ENCODE measurements around the gene KCTD19.

Gene KCTD19

GRCh38 chr16:67291461-67291860 is 35.1 kb downstream of the KCTD19 start:
- Histone ChIP-seq H3K9ac (ENCODE audit: low read length) (no peak overlapping the region), H3K4me3 (ENCODE audit: low read length) (no peak overlapping the region), H3K27me3 (ENCODE audit: control insufficient read depth, insufficient read depth, low read length) (no peaks in the 10 kb centered on the region), H3K36me3 (ENCODE audit: control insufficient read depth, insufficient read depth, low read length) (no peaks in the 10 kb centered on the region), H3K4me1 (ENCODE audit: control insufficient read depth, insufficient read depth, low read length) (no peaks in the 10 kb centered on the region), H3K27ac (ENCODE audit: low read depth, low read length) (no peak overlapping the region)

GRCh38 chr16:67287960-67288359 is 38.6 kb downstream of the KCTD19 start:
- no peaks in the 10 kb centered on the region for H3K36me3 ChIP-seq (ENCODE audit: control insufficient read depth, insufficient read depth, low read length)
- H3K9ac ChIP-seq (ENCODE audit: low read length) = no peak overlapping the region
- no peaks in the 10 kb centered on the region for H3K27me3 ChIP-seq (ENCODE audit: control insufficient read depth, insufficient read depth, low read length)
- no peaks in the 10 kb centered on the region for H3K4me1 ChIP-seq (ENCODE audit: control insufficient read depth, insufficient read depth, low read length)
- H3K27ac ChIP-seq (ENCODE audit: low read depth, low read length) = no peak overlapping the region
- H3K4me3 ChIP-seq (ENCODE audit: low read length) = no peak overlapping the region

GRCh38 chr16:67286441-67287235 is 39.9 kb downstream of the KCTD19 start:
- Histone ChIP-seq H3K9ac (ENCODE audit: low read length) (no peak overlapping the region), H3K36me3 (ENCODE audit: control insufficient read depth, insufficient read depth, low read length) (no peaks in the 10 kb centered on the region), H3K27me3 (ENCODE audit: control insufficient read depth, insufficient read depth, low read length) (no peaks in the 10 kb centered on the region), H3K27ac (ENCODE audit: low read depth, low read length) (no peak overlapping the region), H3K4me3 (ENCODE audit: low read length) (no peak overlapping the region), H3K4me1 (ENCODE audit: control insufficient read depth, insufficient read depth, low read length) (no peaks in the 10 kb centered on the region)

- Histone ChIP-seq H3K4me3 (ENCODE audit: low read length) (no peak overlapping the region), H3K4me1 (ENCODE audit: control insufficient read depth, insufficient read depth, low read length) (no peaks in the 10 kb centered on the region), H3K27me3 (ENCODE audit: control insufficient read depth, insufficient read depth, low read length) (no peaks in the 10 kb centered on the region), H3K36me3 (ENCODE audit: control insufficient read depth, insufficient read depth, low read length) (no peaks in the 10 kb centered on the region), H3K27ac (ENCODE audit: low read depth, low read length) (no peak overlapping the region), H3K9ac (ENCODE audit: low read length) (no peak overlapping the region)
These were observed 41.6 kb downstream of the KCTD19 start for GRCh38 chr16:67284699-67285646.

- H3K4me1 ChIP-seq (ENCODE audit: control insufficient read depth, insufficient read depth, low read length) = no peaks in the 10 kb centered on the region
- H3K27ac ChIP-seq (ENCODE audit: low read depth, low read length) = no peak overlapping the region
- H3K9ac ChIP-seq (ENCODE audit: low read length) = no peak overlapping the region
- H3K27me3 ChIP-seq (ENCODE audit: control insufficient read depth, insufficient read depth, low read length) = no peaks in the 10 kb centered on the region
- H3K4me3 ChIP-seq (ENCODE audit: low read length) = no peak overlapping the region
- H3K36me3 ChIP-seq (ENCODE audit: control insufficient read depth, insufficient read depth, low read length) = no peaks in the 10 kb centered on the region
These were observed 42.5 kb downstream of the KCTD19 start for GRCh38 chr16:67283826-67284555.

- Histone ChIP-seq H3K27ac (ENCODE audit: low read depth, low read length) (no peak overlapping the region), H3K4me3 (ENCODE audit: low read length) (no peak overlapping the region), H3K27me3 (ENCODE audit: control insufficient read depth, insufficient read depth, low read length) (no peaks in the 10 kb centered on the region), H3K9ac (ENCODE audit: low read length) (no peak overlapping the region), H3K36me3 (ENCODE audit: control insufficient read depth, insufficient read depth, low read length) (no peaks in the 10 kb centered on the region), H3K4me1 (ENCODE audit: control insufficient read depth, insufficient read depth, low read length) (no peaks in the 10 kb centered on the region)
These were observed 43.3 kb downstream of the KCTD19 start for GRCh38 chr16:67283039-67283825.

GRCh38 chr16:67282447-67282805 is 44.1 kb downstream of the KCTD19 start:
- no peaks in the 10 kb centered on the region for H3K27me3 ChIP-seq (ENCODE audit: control insufficient read depth, insufficient read depth, low read length)
- H3K4me3 ChIP-seq (ENCODE audit: low read length) = no peak overlapping the region
- H3K9ac ChIP-seq (ENCODE audit: low read length) = no peak overlapping the region
- H3K4me1 ChIP-seq (ENCODE audit: control insufficient read depth, insufficient read depth, low read length) = no peaks in the 10 kb centered on the region
- H3K36me3 ChIP-seq (ENCODE audit: control insufficient read depth, insufficient read depth, low read length) = no peaks in the 10 kb centered on the region
- no peak overlapping the region for H3K27ac ChIP-seq (ENCODE audit: low read depth, low read length)

GRCh38 chr16:67281536-67282446 is 44.8 kb downstream of the KCTD19 start:
- Histone ChIP-seq H3K4me1 (ENCODE audit: control insufficient read depth, insufficient read depth, low read length) (no peaks in the 10 kb centered on the region), H3K36me3 (ENCODE audit: control insufficient read depth, insufficient read depth, low read length) (no peaks in the 10 kb centered on the region), H3K4me3 (ENCODE audit: low read length) (no peak overlapping the region), H3K27ac (ENCODE audit: low read depth, low read length) (no peak overlapping the region), H3K27me3 (ENCODE audit: control insufficient read depth, insufficient read depth, low read length) (no peaks in the 10 kb centered on the region), H3K9ac (ENCODE audit: low read length) (no peak overlapping the region)

GRCh38 chr16:67280090-67281015 is 46.2 kb downstream of the KCTD19 start:
- Histone ChIP-seq H3K36me3 (ENCODE audit: control insufficient read depth, insufficient read depth, low read length) (no peaks in the 10 kb centered on the region), H3K27me3 (ENCODE audit: control insufficient read depth, insufficient read depth, low read length) (no peaks in the 10 kb centered on the region), H3K27ac (ENCODE audit: low read depth, low read length) (no peak overlapping the region), H3K9ac (ENCODE audit: low read length) (no peak overlapping the region), H3K4me1 (ENCODE audit: control insufficient read depth, insufficient read depth, low read length) (no peaks in the 10 kb centered on the region), H3K4me3 (ENCODE audit: low read length) (peak overlapping the region; percentile 11)

GRCh38 chr16:67279296-67280089 is 47.0 kb downstream of the KCTD19 start, which contains the start of gene PLEKHG4:
Gene PLEKHG4, plus strand, starts transcription at chr16:67279532. Its CDS starts 513 bp downstream, at chr16:67280045.
- Histone ChIP-seq H3K4me1 (ENCODE audit: control insufficient read depth, insufficient read depth, low read length) (no peaks in the 10 kb centered on the region), H3K4me3 (ENCODE audit: low read length) (peak within 1 kb of the TSS; percentile 76), H3K27ac (ENCODE audit: low read depth, low read length) (no peak within 1 kb of the TSS), H3K9ac (ENCODE audit: low read length) (peak within 1 kb of the TSS; percentile 68), H3K27me3 (ENCODE audit: control insufficient read depth, insufficient read depth, low read length) (no peaks in the 10 kb centered on the region), H3K36me3 (ENCODE audit: control insufficient read depth, insufficient read depth, low read length) (no peaks in the 10 kb centered on the region)
